Measurements from ENCODE around the gene SLC1A5. TPM values are rescaled to one million over a fixed set of nuclear protein-coding genes. Genes with fewer than 3 reads are reported as not detected.
"Not testable (repeated sequence)": the region's sequence is repeated elsewhere in the genome, so short reads cannot be mapped to it uniquely, and the experiment has no call there.

Gene SLC1A5
- total and polyA plus RNA-seq, 12 donors = 3.2 to 30.5 (median 6.2) TPM

- peaks cover 0 to 1% (median 0%) of the 10 kb centered on the region in 7 donors for H3K27me3 ChIP-seq
- no peak for ATAC-seq
- no peak overlapping the region for H3K27ac ChIP-seq
- 96 to 97% methylated on average over 7 of the region's 7 CpGs for WGBS, 2 donors
- intact Hi-C loops (cut with DNase I) = loop anchor here in 3 of 10 donors (10.0 kb wide), 1 partner anchor 52 kb away; no protein-coding TSS in a partner anchor
- TF ChIP-seq CTCF (IDR thresholded peaks at IDR 0.05) = no peak
- H3K36me3 ChIP-seq = peaks cover 0 to 58% (median 7%) of the 10 kb centered on the region in 9 donors
- no peak overlapping the region for H3K4me3 ChIP-seq
- H3K9me3 ChIP-seq = no peaks in the 10 kb centered on the region
- H3K4me1 ChIP-seq = peaks cover 4 to 46% (median 30%) of the 10 kb centered on the region in 9 donors
- no peak for DNase-seq
These were observed 5.9 kb downstream of the SLC1A5 start for GRCh38 chr19:46782355-46783019.

- H3K4me3 ChIP-seq; intact Hi-C loops (cut with DNase I); H3K27me3 ChIP-seq; H3K9me3 ChIP-seq; H3K4me1 ChIP-seq; DNase-seq: not testable (repeated sequence)
- peak in 1 of 9 donors; percentile 24 for TF ChIP-seq CTCF (IDR thresholded peaks at IDR 0.05)
- ATAC-seq = peak in 3 of 8 donors; percentile 22 to 35 (median 24)
- peaks cover 0 to 87% (median 22%) of the 10 kb centered on the region in 9 donors for H3K36me3 ChIP-seq
- H3K27ac ChIP-seq = peak overlapping the region in 1 of 10 donors; percentile 0
- WGBS, 2 donors = 92 to 93% methylated on average over 12 of the region's 12 CpGs
These were observed 10.3 kb downstream of the SLC1A5 start for GRCh38 chr19:46777956-46778645.

GRCh38 chr19:46776927-46777911 is 11.2 kb downstream of the SLC1A5 start:
- Histone ChIP-seq H3K27me3 (no peaks in the 10 kb centered on the region), H3K4me1 (peaks cover 0 to 7% (median 0%) of the 10 kb centered on the region in 9 donors), H3K36me3 (peaks cover 0 to 78% (median 22%) of the 10 kb centered on the region in 9 donors), H3K4me3 (no peak overlapping the region), H3K9me3 (no peaks in the 10 kb centered on the region), H3K27ac (no peak overlapping the region)
- TF ChIP-seq CTCF (IDR thresholded peaks at IDR 0.05) = no peak
- DNase-seq (no peak), ATAC-seq (no peak)
- 96 to 97% methylated on average over 33 of the region's 33 CpGs for WGBS, 2 donors
- intact Hi-C loops (cut with DNase I) = no loop called here

Data from heart right ventricle (tissue), 16 donors.